HS-27A (cell line): ENCODE results near the gene IKZF2.
A peak's percentile ranks its signal among the peaks of the same experiment; 100 is the strongest.

Source experiments
- DNase-seq: peaks from one replicate; pipeline ENCODE4 v3.0.0-alpha.2; 2012; ENCODE audit warnings: low read depth, missing footprints

The IKZF2 gene

GRCh38 chr2:213098612-213099011, 52.8 kb downstream of the IKZF2 start:
- DNase-seq = no peak

- no peak for DNase-seq
Measured at GRCh38 chr2:213091765-213092164, 59.6 kb downstream of the IKZF2 start.

- no peak for DNase-seq
Measured at GRCh38 chr2:213090772-213091171, 60.6 kb downstream of the IKZF2 start.

DNA sequence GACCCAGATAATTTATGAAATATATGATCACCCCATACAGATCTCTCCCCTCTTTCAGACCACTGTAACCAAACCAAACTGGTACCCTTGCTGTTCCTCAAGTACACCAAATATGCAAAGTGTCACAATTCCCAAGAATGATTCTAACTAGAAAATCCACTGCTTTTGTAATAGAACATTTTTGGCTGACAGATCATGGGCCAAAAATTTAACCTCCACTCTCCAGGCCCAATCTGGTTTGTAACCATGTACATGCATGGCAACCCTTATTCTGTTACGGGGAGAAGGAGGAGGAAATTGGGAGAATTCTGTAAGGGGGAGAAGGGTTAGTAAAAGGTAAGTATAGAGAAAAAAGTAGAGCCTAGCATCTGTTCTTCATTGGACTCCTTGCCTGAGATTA, 62.0 kb downstream of the IKZF2 start:
- peak; percentile 17 for DNase-seq

- no peak for DNase-seq
Measured at GRCh38 chr2:213087040-213087439, 64.4 kb downstream of the IKZF2 start.

DNA sequence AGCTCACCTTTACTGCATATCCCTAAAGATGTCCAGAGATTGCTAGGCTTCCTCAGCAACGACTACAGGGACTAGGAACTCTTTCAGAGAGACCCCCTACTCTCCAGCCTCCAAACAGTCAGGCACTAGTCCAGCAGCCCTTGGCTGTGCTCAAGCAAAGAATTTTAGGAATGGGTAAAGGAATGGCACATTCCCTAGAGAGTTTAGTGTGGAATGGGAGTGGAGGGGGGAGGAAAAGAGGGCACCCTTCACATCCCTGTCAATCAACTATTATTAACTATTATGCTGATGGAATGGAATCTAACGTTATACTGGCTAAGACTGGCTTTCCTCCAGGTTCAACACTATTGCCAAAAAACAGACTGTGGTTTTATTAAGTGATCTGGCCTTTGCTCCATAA, 64.8 kb downstream of the IKZF2 start:
- peak; percentile 46 for DNase-seq

GRCh38 chr2:213086050-213086449, 65.4 kb downstream of the IKZF2 start:
- DNase-seq = peak; percentile 22

DNA sequence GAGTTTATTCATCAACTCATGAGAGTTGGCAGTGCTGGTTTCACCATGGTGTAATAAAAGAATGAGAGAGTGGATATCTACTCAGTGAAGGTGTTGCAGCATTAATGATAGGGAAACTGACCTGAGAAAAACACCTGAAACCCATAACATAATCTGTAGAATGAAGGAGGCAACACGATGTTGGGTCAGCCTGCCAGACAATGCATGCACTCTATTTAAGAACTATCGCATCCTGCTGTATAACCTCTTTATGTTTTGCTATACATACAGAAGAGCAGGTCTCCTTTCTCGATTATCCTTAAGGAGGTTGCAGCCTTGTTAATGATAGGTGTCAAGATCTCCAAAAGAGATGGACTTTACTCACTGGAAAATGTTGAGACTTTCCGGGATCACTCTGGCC, 65.9 kb downstream of the IKZF2 start:
- DNase-seq = no peak

DNA sequence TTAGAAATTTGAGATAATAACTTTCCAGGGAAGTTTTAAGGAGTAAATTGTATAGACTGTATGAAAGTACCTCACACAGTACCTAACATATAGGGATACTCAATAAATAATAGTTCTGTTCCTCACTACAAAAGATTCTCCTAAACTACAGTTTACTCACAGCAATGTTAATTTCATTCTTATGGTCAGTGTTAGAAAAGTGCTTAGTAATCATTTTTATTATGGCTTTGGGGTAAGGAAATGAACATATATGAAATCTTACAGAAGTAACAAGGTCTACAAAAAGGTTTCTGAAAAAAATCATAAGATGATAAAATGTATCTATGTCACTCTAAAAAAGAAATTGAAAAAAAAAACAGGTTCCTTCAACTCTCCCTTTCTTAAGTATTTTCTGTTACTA, 67.2 kb downstream of the IKZF2 start:
- no peak for DNase-seq

GRCh38 chr2:213080969-213081617, 70.3 kb downstream of the IKZF2 start:
- no peak for DNase-seq

DNA sequence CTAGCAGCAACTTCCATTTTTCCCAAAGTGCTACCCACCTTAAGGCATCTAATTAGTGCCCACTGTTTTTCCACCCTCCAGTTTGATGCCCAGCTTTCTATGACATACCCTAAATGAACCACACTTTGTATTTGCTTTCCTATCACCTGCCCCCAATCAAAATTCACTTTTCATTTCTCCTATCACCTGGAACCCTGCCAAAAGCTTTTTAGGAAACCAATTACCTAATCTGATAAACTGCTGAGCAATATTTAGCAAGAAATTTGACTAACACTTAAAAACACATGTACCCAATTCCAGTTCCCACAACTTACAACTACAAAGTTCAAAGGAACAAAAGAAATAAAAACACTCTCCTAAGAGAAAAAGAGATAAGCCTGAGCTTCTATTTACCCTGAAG, 71.7 kb downstream of the IKZF2 start:
- DNase-seq = no peak

GRCh38 chr2:213078686-213079085, 72.7 kb downstream of the IKZF2 start:
- no peak for DNase-seq

DNA sequence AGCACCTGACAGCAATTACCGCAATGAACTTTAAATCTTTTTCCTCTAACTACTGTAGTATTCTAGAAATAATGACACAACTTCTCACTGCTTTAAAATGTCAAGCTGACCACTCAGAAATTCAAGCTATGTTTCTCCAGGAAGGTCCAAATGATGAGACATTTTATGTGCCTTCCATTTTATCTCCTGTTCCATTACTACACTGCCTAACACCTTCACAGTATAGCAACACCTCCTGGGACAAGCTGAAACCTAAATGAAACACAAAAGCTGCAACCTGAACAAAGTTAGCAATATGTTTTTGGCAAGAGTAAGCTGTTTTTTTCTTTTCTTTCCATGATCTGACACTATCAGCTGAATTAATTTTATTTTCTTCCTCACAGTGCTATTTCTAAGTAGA, 81.9 kb downstream of the IKZF2 start:
- DNase-seq = no peak

- no peak for DNase-seq
Measured at GRCh38 chr2:213068676-213069359, 82.6 kb downstream of the IKZF2 start.

DNA sequence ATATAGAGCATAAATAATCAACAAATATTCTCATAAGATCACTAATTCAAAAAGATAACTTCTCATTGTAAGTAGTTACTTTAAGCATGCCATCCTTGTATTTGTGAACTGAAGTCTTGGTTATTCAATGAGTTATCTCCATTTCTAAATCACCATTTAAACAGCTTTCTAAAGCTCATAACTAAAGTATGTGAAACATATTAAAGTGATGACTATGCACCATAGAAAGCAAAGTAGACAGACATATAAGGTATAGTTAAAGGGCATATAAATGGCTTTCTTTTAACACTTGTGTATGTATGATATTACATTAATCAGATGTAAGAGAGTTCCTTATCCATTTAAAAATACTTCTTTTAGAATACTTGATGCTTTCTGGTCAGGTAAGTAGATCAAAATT, 83.5 kb downstream of the IKZF2 start:
- DNase-seq = peak; percentile 8

DNA sequence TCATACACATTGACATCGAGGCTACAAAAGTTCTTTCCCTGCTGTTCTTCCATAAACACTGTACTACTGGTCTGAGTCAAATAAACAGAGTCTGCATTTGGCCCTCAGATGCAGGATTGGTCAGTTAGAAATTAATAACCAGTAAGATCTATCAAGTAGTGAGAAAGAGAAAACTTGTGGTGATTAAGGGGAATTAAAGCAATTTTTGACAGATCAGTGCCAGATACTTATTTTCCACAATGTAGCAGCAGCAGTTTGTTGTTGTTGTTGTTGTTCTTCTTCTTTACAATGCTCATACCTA, 85.0 kb downstream of the IKZF2 start:
- no peak for DNase-seq

DNA sequence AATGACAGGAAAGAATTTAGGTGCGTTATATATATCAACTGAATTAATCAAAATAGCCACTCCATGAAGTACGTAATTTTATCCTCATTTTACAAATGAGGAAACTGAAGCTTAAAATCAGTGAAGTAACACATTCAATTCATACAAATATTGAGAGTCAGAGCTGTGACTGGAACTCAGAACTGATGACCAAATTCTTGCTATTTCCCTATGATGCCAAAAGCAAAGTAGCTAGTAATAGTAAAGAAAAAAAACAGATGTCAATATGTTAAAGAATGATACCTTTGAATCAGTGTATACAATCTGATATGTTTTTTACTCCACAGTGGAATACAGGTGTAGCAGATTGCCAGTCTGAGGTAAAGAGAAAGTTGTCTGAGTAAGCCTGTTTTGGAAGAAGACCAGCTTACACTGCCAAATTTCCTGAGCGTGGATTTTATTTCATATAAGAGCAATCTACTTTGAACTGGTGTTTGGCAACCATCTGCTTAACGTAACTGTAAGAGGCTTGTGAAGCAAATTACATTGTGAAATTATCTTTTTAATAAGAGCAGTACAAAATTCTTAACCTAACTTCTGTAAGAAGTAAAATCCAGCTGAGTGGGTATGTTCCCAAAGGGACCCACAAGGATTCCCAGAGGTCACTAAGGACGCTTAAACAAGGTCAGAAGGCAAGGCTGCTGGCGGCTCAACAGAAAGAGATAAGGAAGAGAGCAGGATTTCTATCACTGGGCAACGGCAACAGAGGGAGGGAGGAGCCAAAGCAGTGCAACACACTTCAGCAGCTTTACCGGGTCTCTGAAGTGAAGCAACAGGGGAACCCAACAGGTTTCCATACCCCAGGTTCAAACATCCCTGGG, 85.6 kb downstream of the IKZF2 start:
- DNase-seq = no peak

GRCh38 chr2:213064099-213064498, 87.3 kb downstream of the IKZF2 start:
- DNase-seq = no peak

DNA sequence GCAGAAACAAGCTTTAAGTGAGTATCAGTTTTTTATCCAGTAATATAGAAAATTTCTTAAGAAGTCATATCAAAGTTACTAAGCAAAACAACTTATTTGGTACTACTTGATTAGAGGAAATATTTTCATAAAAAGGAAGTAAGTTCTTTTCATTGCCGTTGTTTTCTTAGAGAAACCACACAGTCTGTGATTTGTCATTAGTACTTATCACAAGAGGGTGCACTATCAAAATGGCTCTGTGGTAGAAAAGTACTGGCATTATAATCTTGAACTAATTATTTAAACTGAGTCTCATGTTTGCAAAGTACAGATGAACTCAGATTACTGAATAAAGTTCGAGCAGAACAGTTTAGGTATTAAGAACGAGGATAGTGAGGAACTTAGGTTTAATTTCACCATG, 93.4 kb downstream of the IKZF2 start:
- no peak for DNase-seq

DNA sequence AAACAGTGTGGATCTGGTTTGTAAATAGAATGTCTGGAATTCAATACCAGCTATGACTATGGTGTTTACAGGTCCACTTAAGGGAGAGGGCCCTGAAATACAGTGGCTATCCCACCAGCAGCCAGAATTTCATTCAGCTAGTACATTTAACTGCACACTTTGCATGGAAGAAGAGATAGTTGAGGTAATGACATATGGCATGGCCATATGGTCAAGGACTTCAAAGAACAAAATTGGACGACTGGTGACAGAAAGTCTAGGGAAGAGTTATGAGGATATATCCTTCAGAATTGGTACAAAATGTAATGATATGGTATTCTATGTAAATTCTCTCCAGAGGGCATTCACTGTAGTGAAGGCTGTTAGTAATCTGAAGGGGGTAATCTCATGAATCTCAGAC, 105.0 kb downstream of the IKZF2 start:
- no peak for DNase-seq

GRCh38 chr2:213043566-213043965, 107.8 kb downstream of the IKZF2 start:
- DNase-seq = no peak

GRCh38 chr2:213042262-213042661, 109.2 kb downstream of the IKZF2 start:
- no peak for DNase-seq

- DNase-seq = no peak
Measured at GRCh38 chr2:213036836-213037235, 114.6 kb downstream of the IKZF2 start.
